ENCODE results near the gene CAMKK2.

- TF ChIP-seq EP300 (IDR thresholded peaks at IDR 0.05; ENCODE audit: borderline replicate concordance) (no peak), YY1 (IDR thresholded peaks at IDR 0.05; ENCODE audit: low read depth) (no peak), FOXM1 (IDR thresholded peaks at IDR 0.05; ENCODE audit: borderline replicate concordance, low read depth) (no peak), EGR1 (IDR thresholded peaks at IDR 0.05) (no peak), CREB1 (IDR thresholded peaks at IDR 0.05; ENCODE audit: low read depth) (no peak), RAD21 (IDR thresholded peaks at IDR 0.05; ENCODE audit: low read depth) (no peak), REST (IDR thresholded peaks at IDR 0.05; ENCODE audit: low read depth) (no peak), CEBPB (IDR thresholded peaks at IDR 0.05) (no peak), ZBTB7A (IDR thresholded peaks at IDR 0.05; ENCODE audit: low read depth) (no peak), TAF1 (IDR thresholded peaks at IDR 0.05; ENCODE audit: low read depth) (no peak), TCF12 (IDR thresholded peaks at IDR 0.05; ENCODE audit: low read depth) (no peak), NFIC (IDR thresholded peaks at IDR 0.05) (no peak), MAX (IDR thresholded peaks at IDR 0.05) (no peak), USF1 (IDR thresholded peaks at IDR 0.05) (no peak)
Observed at GRCh38 chr12:121237415-121237814, 59.1 kb downstream of the CAMKK2 start.
